HCEC 1CT (cell line): ENCODE measurements around the gene ADAMTSL1.

Source experiments
- DNase-seq: peaks from one replicate; pipeline ENCODE4 v3.0.0-alpha.2; 2017

Gene ADAMTSL1

DNA sequence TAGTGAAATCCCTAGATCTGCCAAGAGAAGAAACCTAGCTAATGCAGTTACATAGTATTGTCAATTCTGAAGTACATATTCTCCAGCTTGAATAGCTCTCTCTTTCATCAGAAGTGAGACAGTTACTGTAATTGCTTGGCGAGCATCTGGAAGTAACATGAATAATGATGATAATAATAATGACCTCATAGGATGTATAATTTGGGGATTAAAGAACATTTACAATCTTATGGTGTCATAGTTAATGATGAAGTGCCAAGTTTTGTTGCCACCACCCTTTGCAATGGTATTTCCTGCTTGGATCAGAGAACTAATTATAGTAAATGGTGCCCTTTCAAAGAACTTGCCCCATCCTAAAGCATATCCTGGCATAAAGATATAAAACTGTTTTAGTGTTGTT is 201.4 kb downstream of the ADAMTSL1 start:
- peak; percentile 44 for DNase-seq

DNA sequence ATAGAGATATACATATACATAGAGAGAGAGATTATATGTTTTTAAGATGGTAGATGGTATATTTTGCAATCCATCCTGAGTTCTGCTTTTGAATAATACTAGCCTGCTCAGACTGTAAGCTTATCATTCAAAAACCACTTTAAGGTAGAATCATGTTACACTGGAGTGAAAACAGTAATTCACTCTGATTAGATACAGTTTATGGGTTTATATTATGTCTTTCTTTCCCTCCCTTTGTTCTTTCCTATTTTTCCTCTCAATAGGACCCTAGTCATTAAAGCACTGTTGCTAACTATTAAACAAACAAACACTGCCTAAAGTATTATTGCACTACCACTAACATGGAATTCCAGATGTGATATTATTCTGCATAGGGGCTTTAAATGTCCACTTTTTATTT is 202.0 kb downstream of the ADAMTSL1 start:
- DNase-seq: no peak

DNA sequence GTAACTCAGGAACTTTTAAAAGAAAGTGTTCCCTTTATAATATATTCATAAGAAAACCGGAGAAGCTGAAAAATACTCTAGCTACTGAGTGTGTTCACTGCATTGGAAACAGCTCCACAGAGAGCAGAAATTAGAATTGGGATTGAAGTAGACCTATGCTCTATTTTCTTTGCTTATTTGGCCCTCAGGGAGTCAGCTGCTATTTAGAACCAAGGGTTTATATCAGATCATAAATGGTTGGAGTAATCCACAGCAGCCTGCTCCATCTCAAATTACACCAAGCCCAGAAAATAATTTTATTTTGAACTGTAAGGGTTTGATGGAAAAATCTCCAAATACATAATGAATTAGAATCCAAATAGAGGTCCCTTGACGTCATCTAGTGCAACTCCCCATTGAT is 202.6 kb downstream of the ADAMTSL1 start:
- no peak for DNase-seq

DNA sequence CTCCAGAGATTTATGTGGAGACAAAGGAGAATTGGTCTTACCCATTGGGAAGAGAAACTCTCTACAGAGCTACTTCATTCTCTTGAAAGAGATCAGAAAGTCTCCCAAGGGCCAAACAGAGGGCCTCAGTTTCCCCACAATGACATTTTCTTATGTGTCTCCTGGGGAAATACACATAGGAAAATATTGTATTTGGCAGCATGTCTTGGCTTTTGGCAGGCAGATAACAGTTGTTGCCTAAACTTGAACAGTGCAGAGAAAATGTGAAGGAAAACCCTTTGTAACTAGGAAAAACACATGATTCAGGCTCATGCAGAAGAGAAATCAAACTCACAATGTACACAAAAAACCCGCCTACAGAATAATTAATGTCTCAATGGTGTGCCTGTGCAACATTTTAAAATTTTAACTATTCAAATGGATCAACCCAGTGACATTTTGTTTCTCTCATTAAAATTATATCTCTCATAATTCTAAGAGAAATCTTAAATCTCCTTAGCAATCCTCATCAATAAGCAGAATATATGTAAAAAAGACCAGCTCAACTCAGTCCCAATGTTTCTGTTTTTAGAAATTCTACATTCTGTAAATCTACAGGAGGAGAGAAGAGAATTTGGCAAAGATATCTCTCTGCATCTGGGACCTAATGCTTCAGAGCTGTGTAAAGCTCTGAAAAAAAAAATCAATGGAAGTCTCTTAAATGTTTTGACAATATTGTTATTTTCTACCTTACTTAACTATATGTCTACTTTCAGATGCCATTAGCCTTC is 205.1 kb downstream of the ADAMTSL1 start:
- no peak for DNase-seq

DNA sequence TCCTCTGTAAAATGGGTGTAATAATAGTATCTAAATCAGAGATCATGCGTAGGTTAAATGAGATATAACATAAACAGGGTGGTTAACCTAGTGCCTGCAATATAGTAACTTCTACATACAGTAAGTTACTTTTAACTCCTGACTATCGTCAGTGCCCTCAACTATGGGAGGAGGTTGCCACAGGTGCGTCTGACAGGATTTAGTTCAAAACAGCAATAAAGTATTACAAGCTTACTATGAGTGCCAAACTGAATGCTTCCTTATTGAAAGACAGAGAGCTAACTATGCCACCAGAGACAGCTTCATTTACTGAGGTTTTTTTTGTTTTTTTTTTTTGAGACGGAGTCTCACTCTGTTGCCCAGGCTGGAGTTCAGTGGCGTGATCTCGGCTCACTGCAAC is 209.0 kb downstream of the ADAMTSL1 start:
- DNase-seq: no peak

DNA sequence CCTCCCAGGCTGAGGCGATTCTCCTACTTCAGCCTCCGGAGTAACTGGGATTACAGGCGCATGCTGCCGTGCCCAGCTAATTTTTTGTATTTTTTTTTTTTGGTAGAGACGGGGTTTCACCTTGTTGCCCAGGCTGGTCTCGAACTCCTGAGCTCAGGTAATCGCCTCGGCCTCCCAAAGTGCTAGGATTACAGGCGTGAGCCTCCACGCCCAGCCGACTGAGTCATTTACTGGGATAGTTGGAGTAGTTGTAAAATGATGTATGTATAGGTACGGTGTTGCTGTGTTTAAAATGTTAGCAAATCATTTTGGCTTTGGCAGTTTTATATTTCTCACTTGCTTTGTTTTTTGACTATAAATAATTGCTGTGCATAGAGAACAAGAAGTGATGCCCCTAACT is 209.4 kb downstream of the ADAMTSL1 start:
- DNase-seq: no peak

DNA sequence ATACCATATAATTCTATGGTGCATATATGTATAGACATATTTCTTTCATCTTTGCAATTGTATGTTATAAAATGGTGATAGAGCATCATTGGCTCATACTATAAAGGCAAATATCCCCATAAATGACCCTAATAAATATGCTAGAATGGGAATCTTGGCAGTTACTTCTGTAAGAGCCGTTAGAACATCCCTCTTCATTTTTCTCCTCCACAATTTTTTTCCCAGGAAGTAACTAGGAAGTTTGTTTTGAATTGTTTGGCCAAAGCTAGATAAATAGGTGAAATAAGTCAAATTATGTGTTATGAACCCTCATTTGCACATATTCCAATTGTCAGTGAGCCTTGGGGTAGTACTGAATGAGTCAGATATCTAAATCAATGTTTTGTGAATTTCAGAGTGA is 209.9 kb downstream of the ADAMTSL1 start:
- DNase-seq: no peak

DNA sequence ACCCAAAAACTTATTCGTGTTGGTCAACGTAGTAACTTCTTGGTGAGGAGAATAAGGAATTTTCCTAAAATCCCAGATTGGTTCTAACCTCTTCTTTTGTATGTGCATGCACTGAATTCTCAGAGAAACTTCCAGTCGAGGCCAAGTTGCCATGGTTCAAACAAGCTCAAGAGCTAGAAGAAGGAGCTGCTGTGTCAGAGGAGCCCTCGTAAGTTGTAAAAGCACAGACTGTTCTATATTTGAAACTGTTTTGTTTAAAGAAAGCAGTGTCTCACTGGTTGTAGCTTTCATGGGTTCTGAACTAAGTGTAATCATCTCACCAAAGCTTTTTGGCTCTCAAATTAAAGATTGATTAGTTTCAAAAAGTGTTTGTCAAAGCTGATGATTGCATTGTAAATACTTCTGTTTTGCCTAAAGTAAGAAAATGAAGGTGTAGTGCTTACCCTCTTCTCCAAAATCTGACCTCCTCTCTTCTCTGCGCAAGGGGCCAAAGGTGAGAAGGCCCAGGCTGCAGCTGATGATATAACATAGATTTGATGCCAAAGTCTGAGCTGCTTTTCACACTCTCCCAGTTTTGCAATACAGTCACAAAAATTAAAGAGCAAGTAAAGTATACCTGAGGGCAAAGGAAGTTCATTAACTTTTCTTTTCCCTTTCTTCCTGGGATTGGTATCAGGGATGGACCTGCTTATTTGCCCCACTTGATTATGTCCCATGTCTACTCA is 210.8 kb downstream of the ADAMTSL1 start:
- DNase-seq: no peak

DNA sequence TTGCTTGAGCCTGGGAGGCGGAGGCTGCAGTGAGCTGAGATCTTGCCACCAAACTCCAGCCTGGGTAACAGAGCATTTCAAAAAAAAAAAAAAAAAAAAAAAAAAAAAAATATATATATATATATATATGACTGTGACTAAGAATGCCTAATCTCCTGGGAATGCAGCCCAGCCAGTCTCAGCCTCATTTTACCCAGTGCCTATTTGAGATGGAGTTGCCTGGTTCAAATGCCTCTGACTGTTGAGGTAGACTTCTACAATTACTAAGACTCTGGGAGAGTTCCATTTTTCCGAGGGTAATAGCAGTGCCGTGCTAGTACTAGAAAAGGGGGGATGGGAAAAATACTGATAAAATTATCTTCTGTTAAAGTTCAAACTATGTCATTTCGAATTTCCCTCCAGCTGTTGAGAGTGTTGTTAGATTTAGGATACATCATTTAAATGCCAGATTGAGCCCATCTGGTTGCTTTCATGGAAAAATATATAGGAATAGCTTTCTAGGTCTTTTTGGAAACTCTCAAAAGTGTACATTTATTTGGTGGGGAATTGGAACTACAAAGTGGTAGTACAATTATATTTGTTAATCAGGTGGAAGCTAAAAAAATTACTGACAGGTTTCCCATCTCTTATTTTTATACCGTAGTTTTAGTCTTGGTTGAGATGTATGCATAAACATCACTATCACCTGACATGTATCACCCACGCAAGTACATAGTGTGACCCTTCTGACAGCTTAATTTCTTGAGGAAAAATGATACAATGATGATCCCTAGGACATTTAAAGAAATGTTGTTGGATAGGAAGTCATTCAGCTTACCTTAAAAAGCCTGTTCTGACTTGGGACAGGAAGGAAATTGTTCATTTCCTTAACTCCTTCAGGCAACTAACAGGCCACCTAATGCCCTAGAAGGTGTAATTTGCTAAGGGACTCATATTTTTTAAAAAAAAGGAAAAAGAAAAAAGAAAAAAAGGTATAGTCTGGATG is 214.9 kb downstream of the ADAMTSL1 start:
- peak; percentile 26 for DNase-seq

DNA sequence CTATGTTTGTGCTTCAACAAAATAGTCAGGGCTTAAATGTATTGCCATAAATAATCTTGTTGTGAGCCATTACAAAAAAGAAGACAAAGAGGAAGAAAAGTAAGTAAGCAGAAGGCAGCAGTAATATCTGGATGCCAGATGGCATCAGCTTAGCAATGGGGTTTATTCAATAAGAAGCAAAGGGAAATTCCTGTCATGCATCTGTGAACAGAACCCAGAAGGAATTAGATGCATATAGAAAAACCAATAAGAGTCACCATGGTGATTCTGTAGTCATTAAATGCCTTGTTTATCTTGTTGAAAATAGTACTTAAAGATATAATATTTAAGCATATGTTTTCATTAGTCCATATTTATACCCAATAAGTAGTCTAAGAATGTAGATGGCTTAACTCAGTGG is 216.0 kb downstream of the ADAMTSL1 start:
- no peak for DNase-seq

DNA sequence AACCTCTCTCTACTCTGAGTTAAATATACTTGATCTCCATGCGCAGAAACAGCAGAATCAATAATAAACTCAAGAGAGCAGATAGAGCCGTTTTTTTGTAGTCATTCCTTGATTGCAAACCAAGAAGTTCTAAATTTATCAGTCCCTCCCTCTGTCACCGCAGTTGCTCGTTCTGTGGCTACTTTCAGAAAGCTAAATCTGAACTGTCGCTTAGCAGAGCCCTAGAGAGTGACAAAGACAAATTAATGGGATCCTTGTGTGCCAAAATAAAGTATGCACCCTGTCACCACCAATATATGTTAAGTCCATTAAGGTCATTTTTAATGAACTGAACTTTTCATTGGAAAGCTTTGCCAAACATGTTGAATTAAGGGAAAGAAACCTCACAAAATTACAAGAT is 218.3 kb downstream of the ADAMTSL1 start:
- no peak for DNase-seq

DNA sequence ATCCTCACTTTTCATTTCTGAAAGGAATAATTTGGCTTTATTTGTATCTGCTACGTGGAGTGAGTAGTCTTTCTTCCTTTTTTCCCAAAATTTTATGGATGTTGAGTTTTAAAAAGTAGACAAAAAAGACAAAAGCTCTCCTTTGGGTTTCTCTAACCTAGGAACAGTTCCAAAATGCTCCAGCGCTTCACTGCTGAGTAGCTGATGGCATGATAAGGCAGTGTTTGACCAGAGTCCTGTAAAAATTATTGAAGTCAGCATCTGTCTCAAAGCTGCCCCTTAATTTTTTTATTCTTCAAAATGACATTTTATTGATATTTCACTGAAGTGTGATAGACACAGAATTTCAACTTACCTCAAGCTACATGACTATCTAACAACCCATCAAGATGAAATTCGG is 219.0 kb downstream of the ADAMTSL1 start:
- no peak for DNase-seq

DNA sequence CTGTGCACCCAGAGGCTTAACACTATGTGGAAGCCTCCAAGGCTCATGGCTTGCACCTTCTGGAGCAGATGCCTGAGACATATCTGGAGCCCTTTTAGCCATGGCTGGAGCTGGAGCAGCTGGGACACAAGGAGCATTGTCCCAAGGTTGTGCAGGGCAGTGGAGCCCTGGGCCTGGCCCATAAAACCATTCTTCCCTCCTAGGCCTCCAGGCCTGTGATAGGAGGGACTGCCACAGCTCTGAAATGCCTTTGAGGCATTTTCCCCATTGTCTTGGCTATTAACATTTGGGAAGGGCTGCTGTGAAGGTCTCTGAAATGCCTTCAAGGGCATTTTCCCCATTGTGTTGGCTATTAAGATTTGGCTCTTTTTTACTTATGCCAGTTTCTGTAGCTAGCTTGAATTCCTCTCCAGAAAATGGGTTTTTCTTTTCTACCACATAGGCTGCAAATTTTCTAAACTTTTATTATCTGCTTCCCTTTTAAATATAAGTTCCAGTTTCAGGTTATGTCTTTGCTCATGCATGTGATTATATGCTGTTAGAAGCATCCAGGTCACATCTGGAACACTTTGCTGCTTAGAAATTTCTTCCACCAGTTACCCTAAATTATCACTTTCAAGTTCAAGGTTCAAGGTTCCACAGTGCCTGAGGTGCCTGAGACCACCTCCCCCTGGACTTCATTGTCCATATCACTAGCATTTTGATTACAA is 221.2 kb downstream of the ADAMTSL1 start:
- no peak for DNase-seq

DNA sequence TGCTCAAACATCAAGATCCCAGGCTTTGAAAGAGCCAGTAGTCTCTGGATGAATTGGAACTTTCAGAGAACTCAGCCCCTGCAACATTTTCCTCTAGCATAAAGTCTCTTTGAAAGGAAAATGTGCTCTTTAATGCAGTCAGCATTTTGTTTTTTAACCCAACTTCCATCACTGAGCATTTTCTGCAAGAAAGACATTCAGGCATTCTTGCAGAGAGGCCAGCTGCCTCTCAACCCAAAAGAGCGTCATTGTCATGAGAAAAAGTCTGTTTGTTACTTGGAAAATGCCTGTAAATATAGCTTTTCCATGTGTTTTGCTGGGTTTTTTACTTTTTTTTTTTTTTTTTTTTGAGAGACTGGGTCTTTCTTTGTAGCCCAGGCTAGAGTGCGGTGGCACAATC is 225.0 kb downstream of the ADAMTSL1 start:
- no peak for DNase-seq

DNA sequence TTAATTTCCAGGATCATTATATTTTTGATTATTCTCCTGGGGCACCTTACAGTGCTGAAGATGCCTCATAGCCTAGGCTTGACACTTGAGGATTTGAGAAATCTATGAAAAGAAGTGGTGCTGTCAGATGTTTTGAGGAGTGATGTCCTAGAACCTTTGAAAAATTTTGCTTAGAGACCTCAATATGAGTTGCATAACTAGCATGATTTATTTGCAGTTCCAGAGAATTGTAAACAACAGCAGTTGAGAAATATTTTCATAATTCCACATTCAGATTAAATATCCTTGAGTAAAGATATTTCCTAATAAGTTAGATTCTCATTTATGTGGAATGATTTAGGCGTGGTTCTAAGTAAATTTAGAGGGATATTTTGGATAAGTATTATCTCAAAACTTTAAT is 225.8 kb downstream of the ADAMTSL1 start:
- peak; percentile 34 for DNase-seq

DNA sequence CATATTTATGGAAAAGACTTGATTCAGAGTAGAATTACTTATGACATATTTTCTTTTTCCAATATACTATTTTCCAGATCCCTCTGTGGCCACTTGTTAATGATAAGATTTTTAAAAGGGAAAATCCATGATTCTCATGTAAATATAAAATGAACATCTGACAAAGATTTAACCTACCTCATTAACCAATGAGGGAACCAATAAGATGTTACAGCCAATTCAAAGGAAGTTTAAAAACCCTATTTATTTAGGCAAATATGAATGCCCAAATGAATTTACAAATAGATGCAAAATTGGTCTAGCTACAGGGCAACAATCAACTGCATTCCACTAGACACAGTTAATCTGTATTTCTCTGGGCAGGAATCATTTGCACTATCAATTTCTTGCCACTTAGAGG is 226.8 kb downstream of the ADAMTSL1 start:
- DNase-seq: no peak

DNA sequence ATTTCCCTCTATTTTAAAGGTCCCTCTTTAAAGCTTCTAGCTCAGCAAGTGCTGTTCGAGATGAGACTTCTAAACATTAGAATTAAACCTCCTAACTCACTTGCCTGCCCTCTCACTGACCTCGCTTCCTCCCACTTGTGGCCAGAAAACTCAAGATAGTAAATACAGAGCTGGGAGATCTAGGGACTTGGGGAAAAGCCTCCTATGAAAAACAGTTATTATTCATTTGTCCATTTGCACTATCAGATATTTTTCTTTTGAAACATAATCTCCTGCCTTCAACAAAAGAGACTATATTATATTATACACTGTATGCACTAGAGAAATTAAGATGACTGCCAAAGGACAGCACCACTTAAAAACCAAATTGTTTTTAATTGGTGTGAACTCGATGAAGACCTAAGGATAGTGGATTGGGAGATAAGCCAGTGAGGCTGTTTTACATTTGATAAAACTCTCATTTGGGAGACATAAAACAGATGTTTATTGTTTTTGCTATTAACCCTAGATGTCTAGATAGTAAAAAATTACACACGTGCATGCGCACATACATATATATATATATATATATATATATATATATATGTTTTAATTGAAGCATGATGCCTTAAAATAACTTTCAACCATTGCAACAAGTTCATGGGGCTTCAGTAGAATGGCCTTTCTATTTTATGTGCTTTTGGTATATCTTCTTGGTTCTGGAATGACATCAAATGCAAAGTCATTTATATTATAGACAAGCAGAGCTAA is 229.4 kb downstream of the ADAMTSL1 start:
- DNase-seq: no peak

DNA sequence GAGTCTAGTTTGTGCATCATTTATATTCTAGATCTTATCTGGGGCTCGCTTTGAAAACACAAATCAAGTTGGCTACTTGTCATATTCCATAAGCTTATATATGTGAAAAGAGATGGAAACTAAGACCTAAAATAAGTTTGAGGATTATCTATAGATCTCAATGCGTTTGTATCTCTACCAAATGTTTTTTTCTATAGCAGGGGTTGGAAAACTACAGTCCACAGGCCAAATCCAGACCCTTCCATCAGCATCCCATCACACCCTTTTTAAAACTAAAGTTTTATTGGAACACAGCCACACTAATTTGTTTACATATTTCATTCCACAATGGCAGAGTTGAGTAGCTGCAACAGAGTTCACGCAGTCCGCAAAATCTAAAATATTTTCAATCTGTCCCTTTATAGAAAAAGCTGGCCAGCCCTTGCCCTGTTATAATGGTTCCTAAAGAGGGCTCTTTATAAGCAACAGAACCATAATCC is 230.0 kb downstream of the ADAMTSL1 start:
- DNase-seq: no peak

DNA sequence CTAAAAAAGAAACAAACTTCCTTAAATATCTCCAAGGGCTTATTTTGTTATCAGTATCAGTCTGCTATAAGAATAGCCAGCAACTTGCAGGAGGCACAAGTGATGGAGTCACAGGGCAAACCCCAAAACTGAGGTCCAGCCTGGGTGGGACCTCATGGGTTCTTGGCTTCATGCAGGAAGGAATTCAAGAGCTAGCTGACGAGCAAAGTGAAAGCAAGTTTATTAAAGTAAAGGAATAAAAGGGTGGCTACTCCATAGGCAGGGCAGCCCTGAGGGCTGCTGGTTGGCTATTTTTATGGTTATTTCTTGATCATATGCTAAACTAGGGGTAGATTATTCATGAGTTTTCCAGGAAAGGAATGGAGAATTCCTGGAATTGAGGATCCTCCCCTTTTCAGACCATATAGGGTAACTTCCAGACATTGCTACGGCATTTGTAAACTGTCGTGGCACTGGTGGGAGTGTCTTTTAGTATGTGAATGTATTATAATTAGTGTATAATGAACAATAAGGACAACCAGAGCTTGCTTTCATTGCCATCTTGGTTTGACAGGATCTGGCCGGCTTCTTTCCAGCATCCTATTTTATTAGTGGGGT is 231.9 kb downstream of the ADAMTSL1 start:
- no peak for DNase-seq

DNA sequence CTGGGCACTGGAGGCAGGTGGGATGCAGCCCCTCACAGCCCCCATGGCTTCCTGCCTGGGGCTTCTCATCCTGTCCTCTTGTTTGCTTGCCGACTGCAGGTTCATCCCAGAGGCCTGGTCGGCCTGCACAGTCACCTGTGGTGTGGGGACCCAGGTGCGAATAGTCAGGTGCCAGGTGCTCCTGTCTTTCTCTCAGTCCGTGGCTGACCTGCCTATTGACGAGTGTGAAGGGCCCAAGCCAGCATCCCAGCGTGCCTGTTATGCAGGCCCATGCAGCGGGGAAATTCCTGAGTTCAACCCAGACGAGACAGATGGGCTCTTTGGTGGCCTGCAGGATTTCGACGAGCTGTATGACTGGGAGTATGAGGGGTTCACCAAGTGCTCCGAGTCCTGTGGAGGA is 232.7 kb downstream of the ADAMTSL1 start:
- no peak for DNase-seq

DNA sequence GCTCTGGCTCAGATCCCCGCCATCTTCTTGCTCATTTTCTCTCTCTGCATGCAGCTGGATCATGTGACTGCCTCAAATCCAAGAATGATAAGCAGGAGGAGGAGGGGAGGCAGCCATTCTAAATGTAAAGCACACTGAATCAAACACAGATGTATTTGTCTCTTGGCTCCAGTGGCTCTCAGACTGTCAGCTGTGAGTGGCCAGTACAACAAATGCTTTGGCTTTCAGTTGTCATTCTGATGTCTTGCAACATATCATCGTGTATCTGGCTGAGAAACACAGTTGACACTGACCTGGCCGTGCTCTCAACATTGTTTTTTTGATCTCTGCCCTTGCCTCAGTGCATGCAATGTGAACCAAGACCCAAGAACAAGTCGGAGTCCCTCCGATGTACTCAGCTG is 233.1 kb downstream of the ADAMTSL1 start:
- DNase-seq: no peak
